OCI-M2 (cell line): Measurements from ENCODE around the gene WIPF1.

ENCODE experiments used
- DNase-seq: peaks from one replicate; lab custom pipeline; 2025; ENCODE audit not compliant: unreplicated experiment; lab: John Stamatoyannopoulos, UW

Gene WIPF1

GRCh38 chr2:174544802-174545201 lies 52.8 kb downstream of the WIPF1 start:
- no peak for DNase-seq

- no peak for DNase-seq
These were observed 53.4 kb downstream of the WIPF1 start for GRCh38 chr2:174544156-174544555.

GRCh38 chr2:174540893-174541292 lies 56.7 kb downstream of the WIPF1 start:
- no peak for DNase-seq

- DNase-seq: no peak
These were observed 61.6 kb downstream of the WIPF1 start for GRCh38 chr2:174535757-174536703.

- no peak for DNase-seq
These were observed 62.5 kb downstream of the WIPF1 start for GRCh38 chr2:174535083-174535482.

GRCh38 chr2:174529916-174530315 lies 67.7 kb downstream of the WIPF1 start:
- no peak for DNase-seq

- no peak for DNase-seq
These were observed 69.6 kb downstream of the WIPF1 start for GRCh38 chr2:174527959-174528358.

- DNase-seq: no peak
These were observed 70.4 kb downstream of the WIPF1 start for GRCh38 chr2:174527101-174527721.

- DNase-seq: no peak
These were observed 73.1 kb downstream of the WIPF1 start for GRCh38 chr2:174524527-174524926.

- DNase-seq: no peak
These were observed 75.1 kb downstream of the WIPF1 start for GRCh38 chr2:174522553-174522952.

GRCh38 chr2:174518395-174518794 lies 79.2 kb downstream of the WIPF1 start:
- DNase-seq: no peak

- DNase-seq: no peak
These were observed 80.9 kb downstream of the WIPF1 start for GRCh38 chr2:174516501-174517378.

GRCh38 chr2:174512345-174512744 lies 85.3 kb downstream of the WIPF1 start:
- no peak for DNase-seq

GRCh38 chr2:174511580-174512260 lies 85.9 kb downstream of the WIPF1 start:
- DNase-seq: no peak

GRCh38 chr2:174510583-174511189 lies 86.9 kb downstream of the WIPF1 start:
- no peak for DNase-seq
